HG03520 (cell line): ENCODE results near the gene C19orf85.

Source experiments
- ATAC-seq: cut with Tn5 transposase; IDR thresholded peaks from one replicate; pipeline ENCODE4 v1.9.1; 2021; ENCODE audit warnings: mild to moderate bottlenecking, moderate library complexity; ENCODE audit not compliant: unreplicated experiment

Gene C19orf85

GRCh38 chr19:55489711-55490477, 25.3 kb upstream of the C19orf85 start:
- ATAC-seq, result no peak

GRCh38 chr19:55488986-55489710, 24.6 kb upstream of the C19orf85 start:
- no peak for ATAC-seq

- no peak for ATAC-seq
Observed at GRCh38 chr19:55487924-55488687, 23.6 kb upstream of the C19orf85 start, which contains the start of gene SSC5D. Gene SSC5D (plus strand): TSS chr19:55488436. CDS start chr19:55488590, 154 bp downstream.

- no peak for ATAC-seq
Observed at GRCh38 chr19:55486971-55487923, 22.7 kb upstream of the C19orf85 start.

- no peak for ATAC-seq
Observed at GRCh38 chr19:55486043-55486970, 21.8 kb upstream of the C19orf85 start.

- ATAC-seq, result no peak
Observed at GRCh38 chr19:55485439-55486011, 21.0 kb upstream of the C19orf85 start.

GRCh38 chr19:55484593-55485438, 20.3 kb upstream of the C19orf85 start, which contains the start of gene NAT14:
Gene NAT14 (plus strand): TSS chr19:55485188. CDS start chr19:55485709, 521 bp downstream.
- no peak for ATAC-seq

GRCh38 chr19:55483706-55484592, 19.4 kb upstream of the C19orf85 start:
- no peak for ATAC-seq

- ATAC-seq, result no peak
Observed at GRCh38 chr19:55482967-55483705, 18.6 kb upstream of the C19orf85 start.

GRCh38 chr19:55482156-55482961, 17.8 kb upstream of the C19orf85 start:
- ATAC-seq, result no peak

- ATAC-seq, result no peak
Observed at GRCh38 chr19:55481794-55482155, 17.2 kb upstream of the C19orf85 start.

- no peak for ATAC-seq
Observed at GRCh38 chr19:55481148-55481793, 16.7 kb upstream of the C19orf85 start.

GRCh38 chr19:55479451-55480230, 15.1 kb upstream of the C19orf85 start:
- ATAC-seq, result no peak

GRCh38 chr19:55479045-55479444, 14.5 kb upstream of the C19orf85 start:
- ATAC-seq, result no peak
